ENCODE data around the gene PHOSPHO1. TPM values are rescaled to one million over a fixed set of nuclear protein-coding genes. Genes with fewer than 3 reads are reported as not detected.

Gene PHOSPHO1
- total and polyA plus RNA-seq, 2 of the 13 experiments (the other 11 are each of a cell fraction or from before 2014, with no cell fraction given): not detected

GRCh38 chr17:49260011-49260816 lies 29.6 kb upstream of the PHOSPHO1 start (continued):
- TF ChIP-seq BORCS8-MEF2B (CRISPR knock-in tag; IDR thresholded peaks at IDR 0.05): 0 out of 2 replicates have a peak, but pooled peaks have one; percentile 40
- no peak for TF ChIP-seq ZKSCAN1 (IDR thresholded peaks at IDR 0.05; ENCODE audit: low read length)
- TF ChIP-seq ZNF782 (CRISPR knock-in tag; IDR thresholded peaks at IDR 0.05; ENCODE audit: borderline replicate concordance): no peak
- no peak for TF ChIP-seq PCBP1 (IDR thresholded peaks at IDR 0.05; ENCODE audit: borderline replicate concordance, low read depth, low read length)
- TF ChIP-seq ZNF503 (CRISPR knock-in tag; IDR thresholded peaks at IDR 0.05): no peak
- no peak for TF ChIP-seq ZNF557 (CRISPR knock-in tag; IDR thresholded peaks at IDR 0.05)
- peak; percentile 1; the same call in 1 of the 2 replicates for TF ChIP-seq ADNP (CRISPR knock-in tag; IDR thresholded peaks at IDR 0.05)
- TF ChIP-seq KLF9 (CRISPR knock-in tag; IDR thresholded peaks at IDR 0.05; ENCODE audit: low read depth): no peak

DNA sequence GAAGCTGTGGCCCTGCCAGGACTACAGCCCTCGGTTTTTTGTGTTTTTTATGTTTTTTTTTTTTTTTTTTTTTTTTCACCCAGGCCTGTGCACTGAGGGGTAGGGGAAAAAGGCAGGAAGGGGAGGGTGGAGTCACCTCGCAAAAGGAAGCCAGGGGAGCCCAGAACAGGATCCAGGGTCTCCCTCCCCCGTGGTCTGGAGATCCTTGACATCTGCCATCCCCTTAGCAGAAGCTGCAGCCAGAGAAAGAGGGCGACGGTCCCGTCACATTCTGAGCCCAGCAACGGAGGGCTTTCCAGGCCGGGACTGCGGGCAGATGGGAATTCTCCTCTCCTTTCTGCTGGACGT lies 29.1 kb upstream of the PHOSPHO1 start:
- peaks cover 2 to 25% of the 10 kb centered on the region in 2 experiments; a peak in 4 of 5 replicates for H3K27me3 ChIP-seq (ENCODE audit: control insufficient read depth in 1 of 2, insufficient read depth in 2 of 2, low read length in 2 of 2)
- in situ Hi-C loops (cut with HindIII; ENCODE audit: extremely low pct_ligation_motif_present, low pct_unique_long_range_greater_than_20kb): no loop called here
- H3K36me3 ChIP-seq (replicated peaks in 1 of 2; ENCODE audit: control insufficient read depth in 1 of 2, insufficient read depth in 2 of 2, low read length in 2 of 2): no peaks in the 10 kb centered on the region
- ATAC-seq (peak; percentile 16), FAIRE-seq (no peak), DNase-seq (ENCODE audit: low spot score) (no peak)
- H3K4me2 ChIP-seq (ENCODE audit: low read depth, low read length): peak overlapping the region; percentile 99
- no peak overlapping the region for H3K27ac ChIP-seq (ENCODE audit: extremely low read length, insufficient read depth, low read length)
- peak overlapping the region; percentile 34 for H2AFZ ChIP-seq (ENCODE audit: low read length)
- no TSS peak for BruUV-seq (replicated peaks)
- ChIA-PET CTCF (ENCODE audit: low intra/inter-chr PET ratio, low total read pairs) (no interaction called here), POLR2A (no interaction called here)
- WGBS (ENCODE audit: low lambda C conversion rate): 6% methylated on average over 10 of the region's 10 CpGs
- H4K20me1 ChIP-seq (ENCODE audit: insufficient read depth, low read length): no peaks in the 10 kb centered on the region
- no peaks in the 10 kb centered on the region for H3K9me3 ChIP-seq (ENCODE audit: low read length)
- peak overlapping the region; percentile 51; the same call in 1 of the 2 replicates for H3K9ac ChIP-seq (ENCODE audit: insufficient read depth, low read depth, low read length)
- H3K79me2 ChIP-seq (ENCODE audit: insufficient read depth, low read length): no peaks in the 10 kb centered on the region
- H3K4me1 ChIP-seq (ENCODE audit: insufficient read depth, low read length): peaks cover 13% of the 10 kb centered on the region
- H3K4me3 ChIP-seq (replicated peaks in 1 of 3; ENCODE audit: insufficient read depth in 1 of 3, low read depth in 2 of 3, low read length in 3 of 3): peak overlapping the region; percentile 46 to 76 (median 55)
- intact Hi-C loops (cut with micrococcal nuclease; ENCODE audit: unreplicated experiment): no loop called here
- TF ChIP-seq HCFC1 (IDR thresholded peaks at IDR 0.05; ENCODE audit: low read depth, low read length) (no peak), ZNF121 (CRISPR knock-in tag; IDR thresholded peaks at IDR 0.05) (no peak), ZC3H13 (CRISPR knock-in tag; IDR thresholded peaks at IDR 0.05) (no peak), DRAP1 (CRISPR knock-in tag; IDR thresholded peaks at IDR 0.05) (no peak), ADNP (CRISPR knock-in tag; IDR thresholded peaks at IDR 0.05) (0 out of 2 replicates have a peak, but pooled peaks have one; percentile 64), ZNF143 (CRISPR knock-in tag; IDR thresholded peaks at IDR 0.05) (0 out of 2 replicates have a peak, but pooled peaks have one; percentile 10), KLF15 (CRISPR knock-in tag; IDR thresholded peaks at IDR 0.05; ENCODE audit: borderline replicate concordance) (0 out of 2 replicates have a peak, but pooled peaks have one; percentile 18), KDM2A (CRISPR knock-in tag; IDR thresholded peaks at IDR 0.05; ENCODE audit: borderline replicate concordance, low read depth) (0 out of 2 replicates have a peak, but pooled peaks have one; percentile 22), ATF2 (CRISPR knock-in tag; IDR thresholded peaks at IDR 0.05) (no peak), GABPB1 (CRISPR knock-in tag; IDR thresholded peaks at IDR 0.05) (no peak)
- TF ChIP-seq, protein P1, sequence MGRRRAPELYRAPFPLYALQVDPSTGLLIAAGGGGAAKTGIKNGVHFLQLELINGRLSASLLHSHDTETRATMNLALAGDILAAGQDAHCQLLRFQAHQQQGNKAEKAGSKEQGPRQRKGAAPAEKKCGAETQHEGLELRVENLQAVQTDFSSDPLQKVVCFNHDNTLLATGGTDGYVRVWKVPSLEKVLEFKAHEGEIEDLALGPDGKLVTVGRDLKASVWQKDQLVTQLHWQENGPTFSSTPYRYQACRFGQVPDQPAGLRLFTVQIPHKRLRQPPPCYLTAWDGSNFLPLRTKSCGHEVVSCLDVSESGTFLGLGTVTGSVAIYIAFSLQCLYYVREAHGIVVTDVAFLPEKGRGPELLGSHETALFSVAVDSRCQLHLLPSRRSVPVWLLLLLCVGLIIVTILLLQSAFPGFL (CRISPR knock-in tag; IDR thresholded peaks at IDR 0.05): no peak
